ENCODE data around the gene PRUNE2.

DNA sequence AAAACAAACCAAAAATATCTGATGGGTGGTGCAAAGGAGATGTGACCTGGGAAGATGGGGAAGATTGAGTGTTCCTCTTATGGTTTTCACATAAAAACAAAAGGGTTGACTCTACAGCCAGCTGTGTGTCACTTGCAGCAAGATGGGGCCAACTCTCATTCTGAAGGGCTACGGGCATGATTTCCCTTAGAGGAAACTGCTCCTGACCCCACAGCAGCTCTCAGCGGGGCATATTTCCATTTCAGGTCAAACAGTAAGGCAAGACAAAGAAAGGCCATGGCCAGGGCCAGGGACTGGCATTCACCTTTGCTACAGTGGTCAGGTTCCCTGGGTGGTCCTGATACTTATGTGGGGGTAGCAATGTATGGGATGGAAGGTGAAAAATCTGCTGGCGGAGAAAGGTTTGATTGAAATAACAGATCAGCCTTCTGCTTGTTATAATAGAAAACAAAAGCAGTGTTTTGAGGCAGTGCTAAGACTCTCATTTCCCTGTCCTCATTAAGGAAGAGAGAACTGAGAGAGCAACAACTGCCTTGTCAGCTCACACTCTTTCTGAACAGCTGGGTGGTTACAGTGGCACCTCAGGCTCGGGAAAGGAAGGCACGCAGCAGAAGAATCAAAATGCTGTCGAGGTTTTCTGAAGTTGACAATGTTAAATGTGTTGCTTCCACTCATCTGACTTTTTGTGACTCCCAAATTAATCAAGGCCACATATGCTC, 262.4 kb downstream of the PRUNE2 start:
- TF ChIP-seq, protein P1, sequence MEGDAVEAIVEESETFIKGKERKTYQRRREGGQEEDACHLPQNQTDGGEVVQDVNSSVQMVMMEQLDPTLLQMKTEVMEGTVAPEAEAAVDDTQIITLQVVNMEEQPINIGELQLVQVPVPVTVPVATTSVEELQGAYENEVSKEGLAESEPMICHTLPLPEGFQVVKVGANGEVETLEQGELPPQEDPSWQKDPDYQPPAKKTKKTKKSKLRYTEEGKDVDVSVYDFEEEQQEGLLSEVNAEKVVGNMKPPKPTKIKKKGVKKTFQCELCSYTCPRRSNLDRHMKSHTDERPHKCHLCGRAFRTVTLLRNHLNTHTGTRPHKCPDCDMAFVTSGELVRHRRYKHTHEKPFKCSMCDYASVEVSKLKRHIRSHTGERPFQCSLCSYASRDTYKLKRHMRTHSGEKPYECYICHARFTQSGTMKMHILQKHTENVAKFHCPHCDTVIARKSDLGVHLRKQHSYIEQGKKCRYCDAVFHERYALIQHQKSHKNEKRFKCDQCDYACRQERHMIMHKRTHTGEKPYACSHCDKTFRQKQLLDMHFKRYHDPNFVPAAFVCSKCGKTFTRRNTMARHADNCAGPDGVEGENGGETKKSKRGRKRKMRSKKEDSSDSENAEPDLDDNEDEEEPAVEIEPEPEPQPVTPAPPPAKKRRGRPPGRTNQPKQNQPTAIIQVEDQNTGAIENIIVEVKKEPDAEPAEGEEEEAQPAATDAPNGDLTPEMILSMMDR (IDR thresholded peaks at IDR 0.05), result no peak
- no peak for TF ChIP-seq POLR2A (IDR thresholded peaks at IDR 0.05)

Data from Peyer's patch (tissue), 4 donors.